Measurements from ENCODE around the gene CDK9.

DNA sequence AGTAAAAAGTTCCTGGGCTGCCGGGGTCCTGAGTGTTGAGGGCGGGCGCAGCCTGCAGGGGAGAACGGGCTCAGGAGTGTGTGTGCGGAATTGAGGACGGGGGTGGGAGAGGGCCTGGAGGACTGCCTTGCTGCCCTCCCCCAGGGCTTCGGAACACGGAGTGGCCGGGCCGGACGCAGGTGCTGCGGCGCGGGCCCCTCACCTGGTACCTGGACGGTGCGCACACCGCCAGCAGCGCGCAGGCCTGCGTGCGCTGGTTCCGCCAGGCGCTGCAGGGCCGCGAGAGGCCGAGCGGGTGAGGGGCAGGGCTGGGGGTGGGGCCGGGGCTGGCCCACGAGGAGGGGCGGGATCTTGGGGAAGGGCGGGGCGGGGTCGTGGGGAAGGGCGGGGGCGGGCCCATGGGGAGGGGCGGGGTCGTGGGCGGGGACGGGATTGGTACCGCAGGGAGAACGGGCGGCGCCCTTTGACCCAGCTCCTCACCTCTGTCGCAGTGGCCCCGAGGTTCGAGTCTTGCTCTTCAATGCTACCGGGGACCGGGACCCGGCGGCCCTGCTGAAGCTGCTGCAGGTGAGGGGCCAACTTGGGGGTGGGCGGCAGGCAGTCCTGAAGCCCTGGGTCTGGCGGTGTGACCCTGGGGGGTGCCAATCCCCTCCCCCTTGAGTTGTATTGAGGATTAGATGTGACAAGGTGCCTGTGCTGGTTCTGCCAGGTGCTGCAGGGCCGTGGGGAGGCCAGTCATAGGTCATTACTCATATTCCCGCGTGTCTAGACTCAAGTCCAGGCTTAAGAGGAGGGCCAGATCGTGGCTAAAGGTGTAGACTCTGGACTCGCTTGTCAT lies 23.9 kb downstream of the CDK9 start:
- TF ChIP-seq, protein P1, sequence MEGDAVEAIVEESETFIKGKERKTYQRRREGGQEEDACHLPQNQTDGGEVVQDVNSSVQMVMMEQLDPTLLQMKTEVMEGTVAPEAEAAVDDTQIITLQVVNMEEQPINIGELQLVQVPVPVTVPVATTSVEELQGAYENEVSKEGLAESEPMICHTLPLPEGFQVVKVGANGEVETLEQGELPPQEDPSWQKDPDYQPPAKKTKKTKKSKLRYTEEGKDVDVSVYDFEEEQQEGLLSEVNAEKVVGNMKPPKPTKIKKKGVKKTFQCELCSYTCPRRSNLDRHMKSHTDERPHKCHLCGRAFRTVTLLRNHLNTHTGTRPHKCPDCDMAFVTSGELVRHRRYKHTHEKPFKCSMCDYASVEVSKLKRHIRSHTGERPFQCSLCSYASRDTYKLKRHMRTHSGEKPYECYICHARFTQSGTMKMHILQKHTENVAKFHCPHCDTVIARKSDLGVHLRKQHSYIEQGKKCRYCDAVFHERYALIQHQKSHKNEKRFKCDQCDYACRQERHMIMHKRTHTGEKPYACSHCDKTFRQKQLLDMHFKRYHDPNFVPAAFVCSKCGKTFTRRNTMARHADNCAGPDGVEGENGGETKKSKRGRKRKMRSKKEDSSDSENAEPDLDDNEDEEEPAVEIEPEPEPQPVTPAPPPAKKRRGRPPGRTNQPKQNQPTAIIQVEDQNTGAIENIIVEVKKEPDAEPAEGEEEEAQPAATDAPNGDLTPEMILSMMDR (IDR thresholded peaks at IDR 0.05), result no peak
- no peak for TF ChIP-seq POLR2A (IDR thresholded peaks at IDR 0.05)
